SIG-M5 (cell line): ENCODE data around the gene TCAP.

Experiments used
- DNase-seq: peaks from one replicate; lab custom pipeline; 2025; lab: John Stamatoyannopoulos, UW

The TCAP gene, protein sequence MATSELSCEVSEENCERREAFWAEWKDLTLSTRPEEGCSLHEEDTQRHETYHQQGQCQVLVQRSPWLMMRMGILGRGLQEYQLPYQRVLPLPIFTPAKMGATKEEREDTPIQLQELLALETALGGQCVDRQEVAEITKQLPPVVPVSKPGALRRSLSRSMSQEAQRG

DNA sequence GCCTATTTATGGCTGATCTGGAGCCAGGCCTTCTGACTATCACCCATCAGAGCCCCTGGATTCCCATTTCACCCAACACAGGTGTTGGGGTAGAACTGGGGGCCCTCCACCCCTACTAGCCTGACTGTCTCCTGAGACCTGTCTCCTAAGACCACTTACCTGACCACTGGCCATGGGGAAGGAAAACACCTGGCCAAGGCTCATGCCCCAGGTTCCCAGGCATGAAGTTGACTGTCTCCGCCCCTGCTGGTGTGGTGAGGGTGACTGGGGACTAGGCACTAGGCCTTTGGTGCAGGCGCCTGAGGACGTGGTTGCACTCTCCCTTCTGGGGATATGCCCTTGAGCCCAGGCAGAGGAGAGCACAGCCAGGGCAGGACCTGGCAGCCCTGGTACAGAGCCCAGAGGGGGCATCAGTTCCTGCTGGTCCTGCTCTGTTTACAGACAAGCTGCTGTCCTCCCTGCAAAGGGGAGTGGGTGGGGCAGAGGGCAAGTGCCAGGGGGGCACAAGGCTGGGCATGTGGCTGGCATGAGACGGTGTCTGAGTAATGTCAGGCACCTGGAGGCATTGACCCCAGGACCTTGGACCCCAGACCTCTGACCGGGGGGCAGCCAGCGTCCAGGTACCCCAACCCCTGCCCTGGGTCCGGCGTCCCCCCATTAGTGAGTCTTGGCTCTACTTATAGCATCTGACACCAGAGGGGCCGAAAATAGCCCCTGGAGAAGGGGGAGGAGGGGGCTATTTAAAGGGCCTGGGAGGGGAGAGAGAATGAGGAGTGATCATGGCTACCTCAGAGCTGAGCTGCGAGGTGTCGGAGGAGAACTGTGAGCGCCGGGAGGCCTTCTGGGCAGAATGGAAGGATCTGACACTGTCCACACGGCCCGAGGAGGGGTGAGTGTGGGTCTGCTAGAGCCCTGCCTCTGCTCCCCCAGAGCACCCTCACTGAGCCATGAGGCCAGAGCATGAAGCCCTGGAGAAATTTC, at the start of gene TCAP:
TCAP (plus strand) TSS at position 769 of the 981 bp plus-strand sequence; CDS start at position 780, 11 bp downstream.
- no peak for DNase-seq

GRCh38 chr17:39615434-39615833, 49.7 kb upstream of the TCAP start:
- DNase-seq: no peak

GRCh38 chr17:39617100-39617445, 48.1 kb upstream of the TCAP start:
- no peak for DNase-seq

DNA sequence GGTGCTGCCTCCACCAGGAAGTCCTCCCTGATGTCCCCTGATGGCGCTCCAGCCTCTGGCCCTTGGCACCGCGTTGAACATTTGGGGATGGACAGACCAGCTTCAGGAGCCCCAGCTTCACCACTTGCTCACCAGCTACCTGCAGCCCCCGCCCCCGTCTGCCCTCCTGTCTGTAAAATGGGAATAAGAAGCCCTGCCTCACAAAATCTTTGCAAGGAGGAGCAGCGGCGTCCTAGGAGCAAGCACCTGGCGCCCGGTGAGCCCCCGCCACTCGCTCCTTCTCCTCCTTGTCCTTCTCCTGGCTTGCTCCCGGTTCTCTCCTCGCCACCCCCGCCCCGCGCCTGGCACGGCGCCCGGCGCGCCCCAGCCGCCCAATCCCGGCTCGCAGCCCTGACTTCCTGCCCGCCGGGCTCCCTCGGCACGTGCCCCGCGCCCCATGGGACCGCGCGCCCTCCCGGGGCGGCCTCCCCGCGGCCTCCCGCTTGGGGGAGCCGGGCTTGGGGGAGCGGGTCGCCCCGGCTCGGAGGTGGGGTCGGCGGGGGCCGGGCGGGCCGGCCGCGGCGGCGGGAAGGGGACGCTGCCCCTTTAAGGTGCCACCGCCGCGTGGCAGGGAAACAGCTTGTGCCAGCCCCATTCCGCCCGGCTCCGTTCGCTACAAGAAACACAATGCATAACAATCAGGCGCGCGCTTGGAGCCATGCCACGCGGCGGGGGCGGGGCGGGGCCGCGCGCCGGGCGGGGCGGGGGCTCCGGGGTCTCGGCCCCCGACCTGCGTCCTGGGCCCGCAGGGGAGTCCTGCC, 47.5 kb upstream of the TCAP start:
- no peak for DNase-seq

GRCh38 chr17:39618246-39618913, 46.8 kb upstream of the TCAP start:
- DNase-seq: no peak

DNA sequence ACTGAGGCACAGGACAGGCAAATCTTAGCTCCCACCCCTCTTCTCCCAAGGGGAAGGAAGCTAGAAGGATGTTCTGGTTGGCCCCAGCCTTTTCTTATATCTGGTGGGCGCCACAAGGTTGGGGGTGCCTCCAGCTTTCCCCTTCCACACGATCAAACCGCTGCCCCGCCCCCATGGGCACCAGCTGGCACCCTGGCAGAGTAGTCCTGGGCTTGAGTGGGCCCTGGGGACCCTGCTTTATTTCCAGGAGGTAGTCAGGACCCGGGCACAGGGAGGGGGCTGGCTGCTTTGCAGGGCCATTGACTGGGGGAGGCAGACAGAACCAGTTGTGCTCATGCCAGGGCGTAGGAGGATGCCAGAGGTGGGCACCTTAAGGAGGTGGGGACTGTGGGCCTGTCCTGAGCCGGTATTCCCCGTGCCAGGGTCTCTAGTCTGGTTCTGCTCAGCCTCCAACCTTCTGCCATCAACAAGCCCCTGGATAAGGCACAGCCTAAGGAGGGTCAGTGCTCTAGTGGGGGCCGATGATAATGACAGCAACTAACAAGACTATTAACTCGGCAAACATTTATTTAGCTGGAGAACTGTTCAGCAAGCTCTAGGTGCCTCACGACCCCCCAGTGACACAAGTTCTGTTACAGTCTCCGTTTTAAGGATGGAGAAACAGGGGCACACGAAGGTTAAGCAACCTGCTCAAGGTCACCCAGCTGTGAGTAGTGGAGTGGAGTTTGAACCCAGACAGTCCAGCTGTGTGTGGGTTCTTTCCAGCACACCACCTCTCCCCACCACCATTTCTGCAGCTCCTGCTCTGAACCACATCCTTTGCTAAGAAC, 46.0 kb upstream of the TCAP start:
- no peak for DNase-seq

DNA sequence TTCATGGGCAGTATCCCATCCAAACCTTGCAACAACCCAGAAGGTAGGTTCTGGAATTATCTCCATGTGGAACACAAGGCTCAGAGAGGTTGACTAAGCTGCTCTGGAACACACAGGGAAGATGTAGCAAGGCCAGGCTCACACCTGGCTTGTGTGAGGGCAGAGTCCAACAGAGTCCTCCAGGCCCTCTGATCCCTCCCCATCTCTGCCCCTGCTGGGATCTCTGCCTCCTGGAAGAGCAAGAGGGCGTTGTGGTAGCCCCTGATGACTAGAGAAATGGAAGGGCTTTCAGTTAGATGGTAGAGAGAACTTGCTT, 45.4 kb upstream of the TCAP start:
- DNase-seq: no peak

DNA sequence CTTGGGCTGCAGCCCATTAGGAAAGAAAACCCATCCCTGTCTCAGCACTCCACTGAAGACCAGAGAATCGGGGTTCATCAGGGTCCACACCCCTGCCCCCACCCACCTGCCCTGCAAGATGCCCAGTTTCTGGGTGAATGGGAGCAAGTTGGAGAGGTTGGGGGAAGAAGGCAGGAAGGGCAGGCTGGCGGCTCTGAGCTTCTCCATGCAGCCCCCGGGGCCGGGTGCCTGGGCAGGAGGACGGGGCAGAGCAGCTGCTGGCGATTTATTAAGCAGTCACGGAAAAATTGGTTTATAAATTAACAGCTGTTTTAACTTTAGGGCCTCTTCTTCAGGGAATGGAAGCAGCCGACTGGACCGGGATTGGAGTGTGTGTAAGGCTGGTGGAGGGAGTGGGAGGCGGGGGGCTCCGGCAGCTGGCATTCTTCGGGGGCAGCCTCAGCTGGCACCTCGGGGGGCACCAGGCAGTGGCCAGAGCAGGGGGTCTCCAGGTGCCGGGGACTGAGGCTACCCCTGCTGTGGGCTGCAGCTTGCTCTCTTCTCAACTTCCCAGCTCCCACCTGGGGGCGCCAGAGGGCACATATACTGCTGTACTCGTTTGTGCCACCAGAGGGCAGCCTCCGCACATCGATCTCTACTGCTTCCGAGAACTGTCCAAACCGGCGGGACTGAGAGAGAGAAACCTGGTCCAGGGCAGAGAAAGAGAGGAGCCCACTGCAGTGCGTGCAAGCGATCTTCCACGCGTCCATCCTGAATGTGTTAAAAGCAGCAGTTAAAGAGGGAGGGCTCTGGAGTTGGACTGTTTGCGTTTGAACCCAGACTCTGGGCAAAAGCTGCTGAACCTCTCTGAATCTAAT, 43.4 kb upstream of the TCAP start:
- no peak for DNase-seq

DNA sequence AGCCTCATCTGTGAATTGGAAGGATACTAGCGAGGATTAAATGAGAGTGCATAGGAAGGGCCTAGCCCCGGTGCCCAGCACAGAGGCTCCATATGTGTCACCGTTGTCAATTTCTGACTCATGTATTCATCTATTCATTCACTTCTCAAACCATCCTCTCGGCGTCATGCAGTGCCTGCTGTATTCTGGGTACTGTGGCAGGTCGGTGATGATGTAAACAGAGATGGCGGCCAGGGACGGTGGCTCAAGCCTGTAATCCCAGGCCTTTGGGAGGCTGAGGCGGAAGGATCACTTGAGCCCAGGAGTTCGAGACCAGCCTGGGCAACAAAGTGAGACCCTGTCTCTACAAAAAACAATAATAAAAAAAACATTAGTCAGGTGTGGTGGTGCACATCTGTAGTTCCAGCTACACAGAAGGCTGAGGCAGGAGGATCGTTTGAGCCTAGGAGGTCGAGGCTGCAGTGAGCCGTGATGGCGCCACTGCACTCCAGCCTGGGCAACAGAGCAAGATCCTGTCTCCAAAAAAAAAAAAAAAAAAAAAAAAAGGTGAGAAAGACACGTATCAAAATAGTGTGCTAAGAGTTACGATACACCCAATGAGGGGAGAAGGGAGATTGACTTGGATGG, 42.7 kb upstream of the TCAP start:
- no peak for DNase-seq

DNA sequence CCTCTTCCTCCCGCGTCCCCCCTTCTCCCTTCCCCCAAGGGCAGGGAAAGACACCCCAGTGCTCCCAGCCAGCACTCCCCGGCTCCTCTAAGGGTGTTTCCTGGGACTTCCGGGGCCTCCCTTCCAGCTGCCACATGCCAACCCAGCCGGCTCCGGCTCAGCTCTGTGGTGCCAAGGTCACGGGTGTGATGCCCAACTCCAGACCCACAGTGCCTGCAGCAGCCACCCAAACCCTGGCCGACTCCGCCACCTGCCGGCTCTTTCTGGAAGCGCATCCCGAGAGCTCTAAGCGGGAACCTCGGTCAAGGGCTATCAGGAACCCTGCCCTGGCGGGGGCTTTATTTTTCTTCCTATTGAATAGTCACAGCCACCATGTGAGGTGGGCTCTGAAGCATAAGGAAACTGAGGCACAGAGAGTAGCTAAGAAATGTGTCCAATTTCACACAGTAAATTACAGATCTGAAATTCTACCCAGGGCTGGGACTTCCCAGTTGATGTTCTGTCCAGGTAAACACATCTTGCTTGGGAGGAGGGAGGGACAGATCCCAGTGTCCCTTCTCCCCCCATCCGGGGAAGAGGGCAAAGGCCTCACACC, 41.7 kb upstream of the TCAP start:
- DNase-seq: no peak

DNA sequence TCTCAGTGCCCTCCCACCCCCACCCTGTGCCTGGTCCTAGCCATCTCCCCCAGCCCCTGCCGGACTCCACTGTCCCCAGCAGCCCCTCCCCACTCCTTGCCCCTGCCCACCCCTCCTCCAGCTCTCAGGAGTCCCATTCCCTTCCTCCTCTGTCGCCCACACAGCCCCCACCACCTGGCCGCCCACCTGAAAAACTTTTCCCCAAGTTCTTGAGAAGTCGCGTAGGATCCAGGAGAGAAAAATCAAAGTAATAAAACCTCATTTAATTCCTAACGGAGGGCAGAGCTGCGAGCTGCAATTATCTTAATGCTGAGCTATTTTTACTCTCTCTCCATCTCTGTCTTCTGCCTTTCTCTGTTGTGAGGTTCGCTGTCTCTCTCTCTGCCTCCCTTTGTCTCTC, 40.8 kb upstream of the TCAP start:
- no peak for DNase-seq

- DNase-seq: no peak
Measured at GRCh38 chr17:39625198-39625785, 39.9 kb upstream of the TCAP start.

- no peak for DNase-seq
Measured at GRCh38 chr17:39626171-39627046, 38.7 kb upstream of the TCAP start, which contains the start of gene PPP1R1B. Gene PPP1R1B (plus strand): TSS chr17:39626952. CDS start chr17:39627393, 441 bp downstream.

DNA sequence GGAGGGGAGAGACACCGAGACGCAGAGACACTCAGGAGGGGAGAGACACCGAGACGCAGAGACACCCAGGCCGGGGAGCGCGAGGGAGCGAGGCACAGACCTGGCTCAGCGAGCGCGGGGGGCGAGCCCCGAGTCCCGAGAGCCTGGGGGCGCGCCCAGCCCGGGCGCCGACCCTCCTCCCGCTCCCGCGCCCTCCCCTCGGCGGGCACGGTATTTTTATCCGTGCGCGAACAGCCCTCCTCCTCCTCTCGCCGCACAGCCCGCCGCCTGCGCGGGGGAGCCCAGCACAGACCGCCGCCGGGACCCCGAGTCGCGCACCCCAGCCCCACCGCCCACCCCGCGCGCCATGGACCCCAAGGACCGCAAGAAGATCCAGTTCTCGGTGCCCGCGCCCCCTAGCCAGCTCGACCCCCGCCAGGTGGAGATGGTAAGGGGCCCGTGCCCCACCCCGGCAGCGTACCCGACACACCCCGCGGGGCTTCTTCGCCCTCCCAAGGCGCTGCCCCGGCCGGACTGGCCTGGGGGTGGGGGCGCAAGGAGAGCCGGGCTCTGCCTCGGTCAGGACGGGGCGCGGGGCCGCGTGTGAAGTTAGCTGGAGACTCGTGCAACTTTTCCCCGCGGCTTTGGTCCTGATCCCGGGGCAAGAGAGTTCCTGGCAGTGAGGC, 38.0 kb upstream of the TCAP start:
- no peak for DNase-seq

DNA sequence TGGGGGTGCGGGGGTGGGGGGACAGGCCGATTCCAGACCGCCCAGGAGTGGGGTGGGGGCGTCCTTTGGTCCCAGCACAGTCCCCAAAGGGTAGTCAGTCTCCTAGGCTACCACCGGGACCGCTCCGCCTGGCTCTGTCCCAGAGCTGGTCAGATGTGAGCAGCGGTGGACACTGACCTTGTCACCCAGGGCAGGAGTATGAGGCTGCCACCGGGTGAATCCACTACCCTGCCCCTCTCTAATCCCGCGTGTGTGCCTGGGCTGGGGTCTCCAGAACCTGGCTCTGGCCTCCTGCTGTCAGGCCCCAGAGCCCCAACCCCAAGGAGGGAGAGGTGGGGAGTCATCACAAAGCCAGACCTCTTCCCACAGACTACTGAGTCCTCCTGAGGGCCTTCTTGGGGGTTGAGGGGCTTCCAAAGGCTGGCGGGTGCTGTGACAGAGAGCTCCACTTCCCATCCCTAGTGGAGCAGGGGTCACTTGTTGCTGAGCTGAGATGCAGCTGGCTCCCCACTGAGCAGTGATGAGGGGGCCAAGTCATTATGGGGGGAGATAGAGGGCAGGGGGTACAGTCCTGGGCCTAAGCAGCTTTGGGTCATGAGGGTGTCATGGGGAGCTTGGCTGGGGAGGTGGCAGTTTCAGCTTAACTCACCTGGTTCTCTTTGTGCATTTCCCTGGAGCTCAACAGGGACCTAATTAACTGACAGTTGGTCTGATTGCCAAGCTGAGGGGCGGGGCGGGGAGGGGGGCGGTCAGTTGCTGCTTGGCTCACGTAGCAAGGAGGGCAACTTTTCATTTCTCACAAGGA, 37.2 kb upstream of the TCAP start:
- no peak for DNase-seq

GRCh38 chr17:39628655-39629493, 36.3 kb upstream of the TCAP start:
- DNase-seq: no peak
